Measurements from ENCODE around the gene C2CD4A. TPM values are rescaled to one million over a fixed set of nuclear protein-coding genes. Genes with fewer than 3 reads are reported as not detected.

Gene C2CD4A, protein sequence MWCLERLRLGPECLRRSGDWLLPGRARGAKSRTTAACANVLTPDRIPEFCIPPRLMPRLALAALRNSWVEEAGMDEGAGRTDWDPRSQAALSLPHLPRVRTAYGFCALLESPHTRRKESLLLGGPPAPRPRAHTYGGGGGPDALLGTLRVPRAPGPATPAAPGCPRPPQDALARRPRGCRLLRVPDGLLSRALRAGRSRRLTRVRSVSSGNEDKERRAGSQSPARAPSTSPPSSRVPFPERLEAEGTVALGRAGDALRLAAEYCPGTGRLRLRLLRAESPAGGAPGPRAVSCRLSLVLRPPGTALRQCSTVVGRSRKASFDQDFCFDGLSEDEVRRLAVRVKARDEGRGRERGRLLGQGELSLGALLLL
- polyA plus RNA-seq (2011; rRNA removed) (0.04 TPM in 1 of 2 replicates, not detected in the other), polyA plus RNA-seq (2017; fragmentation: RNase III; extraction: RNeasy Plus Mini Kit Qiagen cat#74134 plus additional on column Dnase treatment) (0.10 to 0.32 TPM (median 0.21 TPM) in 3 replicates), polyA minus RNA-seq (2011; rRNA and poly(A)+ RNA removed) (not detected in 2 replicates)
- 0.03 TPM in 2 replicates for polyA plus RNA-seq (2012; cell fraction: cytosol; rRNA removed)
- 0.05 and 0.09 TPM in 2 replicates for polyA plus RNA-seq (2012; cell fraction: nucleus; rRNA removed)

- Histone ChIP-seq H3K9me3 (no peaks in the 10 kb centered on the region), H3K4me3 (peak within 1 kb of the TSS; percentile 58), H3K27ac (peak within 1 kb of the TSS; percentile 70 to 80; a peak in 5 of 6 replicates), H3K4me1 (peaks cover 26% of the 10 kb centered on the region), H3K4me2 (peak within 1 kb of the TSS; percentile 71)
- CTCF ChIA-PET: interaction anchor here (0.7 to 9.7 kb wide), 14 partner anchors 6 to 240 kb away, joined by 3 to 86 read pairs (median 3); no protein-coding TSS in a partner anchor
- no peak for FAIRE-seq
- peak; percentile 57 to 69 for ATAC-seq
- TF ChIP-seq ATOH8 (CRISPR knock-in tag; IDR thresholded peaks at IDR 0.05; ENCODE audit: low read depth) (no peak), HMGXB4 (CRISPR knock-in tag; IDR thresholded peaks at IDR 0.05; ENCODE audit: borderline replicate concordance) (no peak), SMC3 (IDR thresholded peaks at IDR 0.05) (no peak), MAFK (IDR thresholded peaks at IDR 0.05; ENCODE audit: partially characterized antibody) (no peak), FOSB (CRISPR knock-in tag; IDR thresholded peaks at IDR 0.05) (no peak), EP300 (IDR thresholded peaks at IDR 0.05) (no peak), ELK1 (IDR thresholded peaks at IDR 0.05; ENCODE audit: low read depth, low read length) (no peak)
- TF ChIP-seq, protein P1, sequence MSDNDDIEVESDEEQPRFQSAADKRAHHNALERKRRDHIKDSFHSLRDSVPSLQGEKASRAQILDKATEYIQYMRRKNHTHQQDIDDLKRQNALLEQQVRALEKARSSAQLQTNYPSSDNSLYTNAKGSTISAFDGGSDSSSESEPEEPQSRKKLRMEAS (IDR thresholded peaks at IDR 0.05): 0 out of 2 replicates have a peak, but pooled peaks have one; percentile 45
- TF ChIP-seq, protein P2, sequence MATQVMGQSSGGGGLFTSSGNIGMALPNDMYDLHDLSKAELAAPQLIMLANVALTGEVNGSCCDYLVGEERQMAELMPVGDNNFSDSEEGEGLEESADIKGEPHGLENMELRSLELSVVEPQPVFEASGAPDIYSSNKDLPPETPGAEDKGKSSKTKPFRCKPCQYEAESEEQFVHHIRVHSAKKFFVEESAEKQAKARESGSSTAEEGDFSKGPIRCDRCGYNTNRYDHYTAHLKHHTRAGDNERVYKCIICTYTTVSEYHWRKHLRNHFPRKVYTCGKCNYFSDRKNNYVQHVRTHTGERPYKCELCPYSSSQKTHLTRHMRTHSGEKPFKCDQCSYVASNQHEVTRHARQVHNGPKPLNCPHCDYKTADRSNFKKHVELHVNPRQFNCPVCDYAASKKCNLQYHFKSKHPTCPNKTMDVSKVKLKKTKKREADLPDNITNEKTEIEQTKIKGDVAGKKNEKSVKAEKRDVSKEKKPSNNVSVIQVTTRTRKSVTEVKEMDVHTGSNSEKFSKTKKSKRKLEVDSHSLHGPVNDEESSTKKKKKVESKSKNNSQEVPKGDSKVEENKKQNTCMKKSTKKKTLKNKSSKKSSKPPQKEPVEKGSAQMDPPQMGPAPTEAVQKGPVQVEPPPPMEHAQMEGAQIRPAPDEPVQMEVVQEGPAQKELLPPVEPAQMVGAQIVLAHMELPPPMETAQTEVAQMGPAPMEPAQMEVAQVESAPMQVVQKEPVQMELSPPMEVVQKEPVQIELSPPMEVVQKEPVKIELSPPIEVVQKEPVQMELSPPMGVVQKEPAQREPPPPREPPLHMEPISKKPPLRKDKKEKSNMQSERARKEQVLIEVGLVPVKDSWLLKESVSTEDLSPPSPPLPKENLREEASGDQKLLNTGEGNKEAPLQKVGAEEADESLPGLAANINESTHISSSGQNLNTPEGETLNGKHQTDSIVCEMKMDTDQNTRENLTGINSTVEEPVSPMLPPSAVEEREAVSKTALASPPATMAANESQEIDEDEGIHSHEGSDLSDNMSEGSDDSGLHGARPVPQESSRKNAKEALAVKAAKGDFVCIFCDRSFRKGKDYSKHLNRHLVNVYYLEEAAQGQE (IDR thresholded peaks at IDR 0.05): peak; percentile 68
- DNase-seq (ENCODE audit: low read depth in 1 of 2, low spot score in 1 of 2): peak; percentile 27 to 72
- POLR2A ChIA-PET: no interaction called here
- 47% methylated on average over 30 of the region's 33 CpGs for WGBS (ENCODE audit: missing lambda C conversion rate)
Observed at GRCh38 chr15:62066663-62067447, at the start of gene C2CD4A. Gene C2CD4A, plus strand, starts transcription at chr15:62066977. Its CDS starts 637 bp downstream, at chr15:62067614.

DNA sequence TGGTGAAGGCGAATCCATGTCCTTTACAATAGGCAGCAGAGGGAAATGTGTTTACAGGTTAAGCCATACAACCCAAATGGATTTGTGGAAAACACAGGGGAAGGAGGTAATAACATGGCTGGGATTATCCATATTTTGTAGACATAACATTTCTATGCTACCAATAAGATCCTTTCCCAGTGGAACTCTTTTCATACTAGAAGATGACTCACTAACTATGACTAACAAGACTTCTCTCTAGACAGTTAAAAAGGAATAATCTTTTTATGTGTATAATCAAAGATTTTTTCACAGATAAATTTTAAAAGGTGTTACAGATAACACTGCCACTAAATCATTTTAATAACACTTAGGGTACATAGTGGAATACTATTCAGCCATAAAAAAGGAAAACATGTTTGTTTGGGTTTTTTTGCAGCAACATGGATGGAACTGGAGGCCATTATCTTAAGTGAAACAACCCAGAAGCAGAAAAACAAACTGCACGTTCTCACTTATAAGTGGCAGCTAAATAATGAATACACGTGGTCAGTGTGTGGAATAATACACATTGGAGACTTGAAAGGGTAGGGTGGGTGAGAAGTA lies 46.1 kb upstream of the C2CD4A start:
- H3K4me2 ChIP-seq: no peak overlapping the region
- WGBS (ENCODE audit: missing lambda C conversion rate): 91% methylated on average over 3 of the region's 3 CpGs
- ATAC-seq: no peak
- TF ChIP-seq, protein P3, sequence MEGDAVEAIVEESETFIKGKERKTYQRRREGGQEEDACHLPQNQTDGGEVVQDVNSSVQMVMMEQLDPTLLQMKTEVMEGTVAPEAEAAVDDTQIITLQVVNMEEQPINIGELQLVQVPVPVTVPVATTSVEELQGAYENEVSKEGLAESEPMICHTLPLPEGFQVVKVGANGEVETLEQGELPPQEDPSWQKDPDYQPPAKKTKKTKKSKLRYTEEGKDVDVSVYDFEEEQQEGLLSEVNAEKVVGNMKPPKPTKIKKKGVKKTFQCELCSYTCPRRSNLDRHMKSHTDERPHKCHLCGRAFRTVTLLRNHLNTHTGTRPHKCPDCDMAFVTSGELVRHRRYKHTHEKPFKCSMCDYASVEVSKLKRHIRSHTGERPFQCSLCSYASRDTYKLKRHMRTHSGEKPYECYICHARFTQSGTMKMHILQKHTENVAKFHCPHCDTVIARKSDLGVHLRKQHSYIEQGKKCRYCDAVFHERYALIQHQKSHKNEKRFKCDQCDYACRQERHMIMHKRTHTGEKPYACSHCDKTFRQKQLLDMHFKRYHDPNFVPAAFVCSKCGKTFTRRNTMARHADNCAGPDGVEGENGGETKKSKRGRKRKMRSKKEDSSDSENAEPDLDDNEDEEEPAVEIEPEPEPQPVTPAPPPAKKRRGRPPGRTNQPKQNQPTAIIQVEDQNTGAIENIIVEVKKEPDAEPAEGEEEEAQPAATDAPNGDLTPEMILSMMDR (IDR thresholded peaks at IDR 0.05): no peak
- TF ChIP-seq NR3C1 (IDR thresholded peaks at IDR 0.05) (no peak), FOSL2 (IDR thresholded peaks at IDR 0.05) (no peak), FOSL2 (CRISPR knock-in tag; IDR thresholded peaks at IDR 0.05) (peak; percentile 28; the same call in 1 of the 2 replicates), EP300 (IDR thresholded peaks at IDR 0.05) (no peak), JUNB (IDR thresholded peaks at IDR 0.05) (0 out of 2 replicates have a peak, but pooled peaks have one; percentile 18), HOXA7 (CRISPR knock-in tag; IDR thresholded peaks at IDR 0.05) (no peak), BHLHE40 (IDR thresholded peaks at IDR 0.05; ENCODE audit: low read depth, low read length) (no peak), JUN (IDR thresholded peaks at IDR 0.05) (no peak)
- ChIA-PET CTCF (no interaction called here), POLR2A (no interaction called here)
- FAIRE-seq: peak; percentile 63
- no peaks in the 10 kb centered on the region for H3K9me3 ChIP-seq
- H3K27ac ChIP-seq: no peak overlapping the region
- H3K4me1 ChIP-seq: no peaks in the 10 kb centered on the region
- no peak overlapping the region for H3K4me3 ChIP-seq
- DNase-seq (ENCODE audit: low read depth in 1 of 2, low spot score in 1 of 2): no peak
